Uterus (tissue), 2 donors: ENCODE results near the gene CACNA2D4.

Source experiments
- CTCF ChIP-seq, 4 experiments: fragments of 200-600 bp in 2 of 4; fragments of 450-650 bp in 2 of 4; sonication (generic) in 2 of 4; IDR thresholded peaks; one replicate each; pipeline ENCODE4 v1.5.1; 2016 to 2019; ENCODE audit warnings: antibody characterized with exemption in 4 of 4, mild to moderate bottlenecking in 2 of 4, moderate library complexity in 1 of 4
- POLR2A ChIP-seq, 2 donors: fragments of 450-650 bp; IDR thresholded peaks; one replicate each; pipeline ENCODE4 v1.6.1; 2016; ENCODE audit warnings: antibody characterized with exemption in 2 of 2, mild to moderate bottlenecking in 1 of 2, moderate library complexity in 1 of 2

GRCh38 chr12:1760566-1761382 is 157.7 kb downstream of the CACNA2D4 start:
- TF ChIP-seq POLR2A (IDR thresholded peaks at IDR 0.05) (no peak), CTCF (IDR thresholded peaks at IDR 0.05) (no peak)
